Stomach (tissue), 4 donors: ENCODE results near the gene CDV3.

Experiments used
- CTCF ChIP-seq, 7 experiments: fragments of 450-650 bp in 4 of 7; fragments of 200-600 bp in 3 of 7; sonication (generic) in 3 of 7; IDR thresholded peaks; one replicate each; pipeline ENCODE4 v1.5.1; 2016 to 2019; ENCODE audit warnings: antibody characterized with exemption in 7 of 7, control low read depth in 2 of 7, mild to moderate bottlenecking in 1 of 7
- POLR2A ChIP-seq, 4 donors: fragments of 450-650 bp; IDR thresholded peaks; one replicate each; pipeline ENCODE4 v1.6.1; 2016; ENCODE audit warnings: antibody characterized with exemption in 4 of 4, control low read depth in 2 of 4, mild to moderate bottlenecking in 1 of 4, moderate library complexity in 1 of 4
- POLR2AphosphoS5 ChIP-seq, 3 donors: sonication (generic); formaldehyde crosslinking; IDR thresholded peaks; one replicate each; pipeline ENCODE4 v1.6.1; 2016; ENCODE audit warnings: antibody characterized with exemption in 3 of 3

- no peak for TF ChIP-seq POLR2A (IDR thresholded peaks at IDR 0.05)
- TF ChIP-seq CTCF (IDR thresholded peaks at IDR 0.05): no peak
- TF ChIP-seq POLR2AphosphoS5 (IDR thresholded peaks at IDR 0.05): no peak
These were observed 14.5 kb downstream of the CDV3 start for GRCh38 chr3:133588035-133588434.
